SK-N-MC (cell line): ENCODE results near the gene IL4R.
A peak's percentile ranks its signal among the peaks of the same experiment; 100 is the strongest.

ENCODE experiments used
- DNase-seq: peaks from one replicate; pipeline ENCODE4 v3.0.0-alpha.2; 2011; ENCODE audit warnings: low read depth, low spot score
- H3K27ac ChIP-seq: fragments of 200-600 bp; sonication (generic); 2 replicates; pipeline ENCODE4 v1.5.1; 2016; ENCODE audit warnings: mixed run types
- H3K36me3 ChIP-seq: fragments of 200-600 bp; sonication (generic); 2 replicates; pipeline ENCODE4 v1.6.1; 2017; ENCODE audit warnings: antibody characterized with exemption, low read length, mixed read lengths; ENCODE audit not compliant: insufficient read depth
- H3K4me3 ChIP-seq: fragments of 200-600 bp; sonication (generic); 2 replicates; pipeline ENCODE4 v1.5.1; 2016
- H3K9ac ChIP-seq: fragments of 200-600 bp; sonication (generic); 2 replicates; pipeline ENCODE4 v1.8.0; 2017; ENCODE audit warnings: mixed run types, mixed read lengths; ENCODE audit not compliant: insufficient read length
- H3K9me3 ChIP-seq: fragments of 200-600 bp; sonication (generic); 2 replicates; pipeline ENCODE4 v1.6.1; 2017; ENCODE audit warnings: low read depth, mild to moderate bottlenecking, antibody characterized with exemption, low read length, moderate library complexity, mixed read lengths
- EZH2 ChIP-seq: fragments of 200-600 bp; sonication (generic); IDR thresholded peaks from one replicate; pipeline ENCODE4 v1.6.1; 2017; ENCODE audit warnings: antibody characterized with exemption
- FOXP2 ChIP-seq: optimal IDR thresholded peaks from 2 replicates; pipeline ENCODE3; 2011; ENCODE audit warnings: mild to moderate bottlenecking, moderate library complexity; ENCODE audit not compliant: insufficient read depth; ENCODE audit errors: extremely low read length, control extremely low read depth
- POLR2AphosphoS5 ChIP-seq: IDR thresholded peaks from 2 replicates; pipeline ENCODE4 v1.6.1; 2012; ENCODE audit warnings: mild to moderate bottlenecking, low read depth, low read length, borderline replicate concordance

Gene IL4R

DNA sequence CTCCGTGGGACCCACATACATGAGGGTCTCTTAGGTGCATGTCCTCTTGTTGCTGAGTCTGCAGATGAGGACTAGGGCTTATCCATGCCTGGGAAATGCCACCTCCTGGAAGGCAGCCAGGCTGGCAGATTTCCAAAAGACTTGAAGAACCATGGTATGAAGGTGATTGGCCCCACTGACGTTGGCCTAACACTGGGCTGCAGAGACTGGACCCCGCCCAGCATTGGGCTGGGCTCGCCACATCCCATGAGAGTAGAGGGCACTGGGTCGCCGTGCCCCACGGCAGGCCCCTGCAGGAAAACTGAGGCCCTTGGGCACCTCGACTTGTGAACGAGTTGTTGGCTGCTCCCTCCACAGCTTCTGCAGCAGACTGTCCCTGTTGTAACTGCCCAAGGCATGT lies 50.0 kb downstream of the IL4R start:
- no peak overlapping the region for H3K27ac ChIP-seq
- no peak overlapping the region for H3K4me3 ChIP-seq
- H3K9ac ChIP-seq = no peak overlapping the region
- no peaks in the 10 kb centered on the region for H3K9me3 ChIP-seq
- TF ChIP-seq EZH2 = no peak
- TF ChIP-seq POLR2AphosphoS5 = no peak
- no peak for TF ChIP-seq FOXP2
- no peak for DNase-seq
- no peaks in the 10 kb centered on the region for H3K36me3 ChIP-seq

DNA sequence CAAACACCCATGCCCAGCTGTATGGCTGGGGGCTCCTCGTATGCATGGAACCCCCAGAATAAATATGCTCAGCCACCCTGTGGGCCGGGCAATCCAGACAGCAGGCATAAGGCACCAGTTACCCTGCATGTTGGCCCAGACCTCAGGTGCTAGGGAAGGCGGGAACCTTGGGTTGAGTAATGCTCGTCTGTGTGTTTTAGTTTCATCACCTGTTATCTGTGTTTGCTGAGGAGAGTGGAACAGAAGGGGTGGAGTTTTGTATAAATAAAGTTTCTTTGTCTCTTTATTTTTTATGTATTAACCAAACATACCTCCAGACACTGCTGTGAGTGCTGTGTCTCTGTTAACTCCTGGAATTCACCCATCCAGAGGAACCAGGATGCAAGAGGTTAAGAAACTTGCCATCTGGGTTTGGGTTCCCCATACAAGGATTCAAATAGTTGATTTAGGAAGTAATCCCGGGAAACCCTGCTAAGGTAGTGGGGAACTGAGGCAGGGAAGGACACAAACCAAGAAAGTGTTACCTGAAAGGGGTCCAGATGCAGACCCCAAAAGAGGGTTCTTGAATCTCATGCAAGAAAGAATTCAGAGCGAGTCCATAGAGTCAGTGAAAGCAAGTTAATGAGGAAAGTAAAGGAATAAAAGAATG lies 50.8 kb downstream of the IL4R start:
- Histone ChIP-seq H3K9me3 (no peaks in the 10 kb centered on the region), H3K9ac (no peak overlapping the region), H3K36me3 (no peaks in the 10 kb centered on the region), H3K27ac (no peak overlapping the region), H3K4me3 (no peak overlapping the region)
- no peak for DNase-seq
- TF ChIP-seq POLR2AphosphoS5 (no peak), EZH2 (no peak), FOXP2 (no peak)

- no peak for TF ChIP-seq EZH2
- no peak for TF ChIP-seq FOXP2
- TF ChIP-seq POLR2AphosphoS5 = no peak
- H3K27ac ChIP-seq = no peak overlapping the region
- H3K9ac ChIP-seq = no peak overlapping the region
Measured at GRCh38 chr16:27365142-27366089, 51.6 kb downstream of the IL4R start.

GRCh38 chr16:27366687-27367460 lies 53.1 kb downstream of the IL4R start:
- Histone ChIP-seq H3K9ac (no peak overlapping the region), H3K4me3 (peak overlapping the region; percentile 60), H3K27ac (no peak overlapping the region), H3K36me3 (no peaks in the 10 kb centered on the region), H3K9me3 (no peaks in the 10 kb centered on the region)
- no peak for DNase-seq
- TF ChIP-seq EZH2 (no peak), POLR2AphosphoS5 (no peak), FOXP2 (no peak)

More at GRCh38 chr16:27365142-27366089, 51.6 kb downstream of the IL4R start:
- Histone ChIP-seq H3K9me3 (no peaks in the 10 kb centered on the region), H3K4me3 (no peak overlapping the region), H3K36me3 (no peaks in the 10 kb centered on the region)
- DNase-seq = no peak

- DNase-seq = peak; percentile 44
- H3K9me3 ChIP-seq = no peaks in the 10 kb centered on the region
- peak overlapping the region; percentile 60 for H3K4me3 ChIP-seq
- TF ChIP-seq EZH2 (no peak), FOXP2 (no peak), POLR2AphosphoS5 (no peak)
- no peaks in the 10 kb centered on the region for H3K36me3 ChIP-seq
- H3K27ac ChIP-seq = no peak overlapping the region; the same call in 1 of the 2 replicates
- no peak overlapping the region for H3K9ac ChIP-seq
Measured at GRCh38 chr16:27367461-27368357, 53.9 kb downstream of the IL4R start.

DNA sequence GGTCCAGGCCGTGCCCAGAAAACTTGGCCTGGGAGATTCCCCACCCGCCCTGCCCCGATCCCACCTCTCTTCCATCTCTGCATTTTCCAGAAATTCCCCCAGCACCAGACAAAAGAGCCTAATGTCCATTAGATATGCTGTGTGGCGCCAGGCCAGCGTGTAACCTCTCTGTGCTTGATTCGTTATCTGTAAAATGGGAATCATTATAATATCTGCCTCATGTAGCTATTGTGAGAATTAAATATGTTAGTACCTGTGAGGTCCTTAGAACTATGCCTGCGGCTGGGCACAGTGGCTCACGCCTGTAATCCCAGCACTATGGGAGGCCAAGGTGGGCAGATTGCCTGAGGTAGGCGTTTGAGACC lies 54.6 kb downstream of the IL4R start:
- Histone ChIP-seq H3K36me3 (no peaks in the 10 kb centered on the region), H3K4me3 (no peak overlapping the region), H3K27ac (no peak overlapping the region), H3K9ac (no peak overlapping the region), H3K9me3 (no peaks in the 10 kb centered on the region)
- no peak for TF ChIP-seq EZH2
- no peak for TF ChIP-seq FOXP2
- no peak for TF ChIP-seq POLR2AphosphoS5
- DNase-seq = no peak

GRCh38 chr16:27369806-27370205 lies 56.0 kb downstream of the IL4R start:
- no peak for DNase-seq
- TF ChIP-seq POLR2AphosphoS5 = no peak
- no peak for TF ChIP-seq FOXP2
- TF ChIP-seq EZH2 = no peak
- H3K4me3 ChIP-seq = no peak overlapping the region
- no peaks in the 10 kb centered on the region for H3K36me3 ChIP-seq
- no peak overlapping the region for H3K9ac ChIP-seq
- no peaks in the 10 kb centered on the region for H3K9me3 ChIP-seq
- no peak overlapping the region for H3K27ac ChIP-seq
